ENCODE measurements around the gene GALNT8. TPM values are rescaled to one million over a fixed set of nuclear protein-coding genes. Genes with fewer than 3 reads are reported as not detected.

GALNT8 gene
- total RNA-seq, 1 experiment from 2014 or later = not detected

DNA sequence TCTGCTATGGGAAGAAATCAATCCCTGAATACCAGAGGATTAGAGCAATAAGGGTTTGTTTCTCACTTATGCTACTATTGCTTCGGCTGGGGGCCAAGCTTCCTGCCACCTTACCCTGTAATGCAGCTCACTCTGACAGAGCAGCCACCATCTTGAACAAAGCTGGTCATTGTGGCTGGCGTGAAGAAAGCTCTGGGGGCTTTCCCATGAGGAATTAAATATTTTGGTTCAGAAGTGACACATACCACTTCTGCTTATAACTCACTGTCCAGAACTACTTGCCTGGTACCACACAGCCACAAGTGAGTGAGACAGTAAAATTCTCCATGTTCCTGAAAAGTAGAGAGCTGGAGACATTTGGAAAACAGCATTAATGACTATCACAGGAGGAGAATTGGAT, 82.6 kb downstream of the GALNT8 start:
- ATAC-seq (no peak), DNase-seq (ENCODE audit: low read depth, low spot score) (no peak)
- CTCF ChIA-PET = no interaction called here
- BruUV-seq (replicated peaks) = no TSS peak
- TF ChIP-seq, protein P1, sequence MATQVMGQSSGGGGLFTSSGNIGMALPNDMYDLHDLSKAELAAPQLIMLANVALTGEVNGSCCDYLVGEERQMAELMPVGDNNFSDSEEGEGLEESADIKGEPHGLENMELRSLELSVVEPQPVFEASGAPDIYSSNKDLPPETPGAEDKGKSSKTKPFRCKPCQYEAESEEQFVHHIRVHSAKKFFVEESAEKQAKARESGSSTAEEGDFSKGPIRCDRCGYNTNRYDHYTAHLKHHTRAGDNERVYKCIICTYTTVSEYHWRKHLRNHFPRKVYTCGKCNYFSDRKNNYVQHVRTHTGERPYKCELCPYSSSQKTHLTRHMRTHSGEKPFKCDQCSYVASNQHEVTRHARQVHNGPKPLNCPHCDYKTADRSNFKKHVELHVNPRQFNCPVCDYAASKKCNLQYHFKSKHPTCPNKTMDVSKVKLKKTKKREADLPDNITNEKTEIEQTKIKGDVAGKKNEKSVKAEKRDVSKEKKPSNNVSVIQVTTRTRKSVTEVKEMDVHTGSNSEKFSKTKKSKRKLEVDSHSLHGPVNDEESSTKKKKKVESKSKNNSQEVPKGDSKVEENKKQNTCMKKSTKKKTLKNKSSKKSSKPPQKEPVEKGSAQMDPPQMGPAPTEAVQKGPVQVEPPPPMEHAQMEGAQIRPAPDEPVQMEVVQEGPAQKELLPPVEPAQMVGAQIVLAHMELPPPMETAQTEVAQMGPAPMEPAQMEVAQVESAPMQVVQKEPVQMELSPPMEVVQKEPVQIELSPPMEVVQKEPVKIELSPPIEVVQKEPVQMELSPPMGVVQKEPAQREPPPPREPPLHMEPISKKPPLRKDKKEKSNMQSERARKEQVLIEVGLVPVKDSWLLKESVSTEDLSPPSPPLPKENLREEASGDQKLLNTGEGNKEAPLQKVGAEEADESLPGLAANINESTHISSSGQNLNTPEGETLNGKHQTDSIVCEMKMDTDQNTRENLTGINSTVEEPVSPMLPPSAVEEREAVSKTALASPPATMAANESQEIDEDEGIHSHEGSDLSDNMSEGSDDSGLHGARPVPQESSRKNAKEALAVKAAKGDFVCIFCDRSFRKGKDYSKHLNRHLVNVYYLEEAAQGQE (IDR thresholded peaks at IDR 0.05; ENCODE audit: insufficient read depth in 1 of 2, low read depth in 2 of 2, low read length in 1 of 2) = no peak
- TF ChIP-seq, protein P2, sequence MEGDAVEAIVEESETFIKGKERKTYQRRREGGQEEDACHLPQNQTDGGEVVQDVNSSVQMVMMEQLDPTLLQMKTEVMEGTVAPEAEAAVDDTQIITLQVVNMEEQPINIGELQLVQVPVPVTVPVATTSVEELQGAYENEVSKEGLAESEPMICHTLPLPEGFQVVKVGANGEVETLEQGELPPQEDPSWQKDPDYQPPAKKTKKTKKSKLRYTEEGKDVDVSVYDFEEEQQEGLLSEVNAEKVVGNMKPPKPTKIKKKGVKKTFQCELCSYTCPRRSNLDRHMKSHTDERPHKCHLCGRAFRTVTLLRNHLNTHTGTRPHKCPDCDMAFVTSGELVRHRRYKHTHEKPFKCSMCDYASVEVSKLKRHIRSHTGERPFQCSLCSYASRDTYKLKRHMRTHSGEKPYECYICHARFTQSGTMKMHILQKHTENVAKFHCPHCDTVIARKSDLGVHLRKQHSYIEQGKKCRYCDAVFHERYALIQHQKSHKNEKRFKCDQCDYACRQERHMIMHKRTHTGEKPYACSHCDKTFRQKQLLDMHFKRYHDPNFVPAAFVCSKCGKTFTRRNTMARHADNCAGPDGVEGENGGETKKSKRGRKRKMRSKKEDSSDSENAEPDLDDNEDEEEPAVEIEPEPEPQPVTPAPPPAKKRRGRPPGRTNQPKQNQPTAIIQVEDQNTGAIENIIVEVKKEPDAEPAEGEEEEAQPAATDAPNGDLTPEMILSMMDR (IDR thresholded peaks at IDR 0.05) = no peak
- TF ChIP-seq POLR2AphosphoS5 (IDR thresholded peaks at IDR 0.05; ENCODE audit: low read depth, low read length) (no peak), SIN3A (IDR thresholded peaks at IDR 0.05; ENCODE audit: borderline replicate concordance, insufficient read depth, low read depth, low read length) (no peak), TCF7L2 (IDR thresholded peaks at IDR 0.05; ENCODE audit: low read depth, low read length) (no peak)
- no peaks in the 10 kb centered on the region for H3K36me3 ChIP-seq (ENCODE audit: control insufficient read depth, insufficient read depth, low read length)
- in situ Hi-C loops (cut with HindIII; ENCODE audit: low pct_unique_long_range_greater_than_20kb, low sequenced_read_pairs) = no loop called here
- peaks cover 8% of the 10 kb centered on the region for H3K27me3 ChIP-seq (ENCODE audit: control insufficient read depth, insufficient read depth, low read length)
- H3K27ac ChIP-seq (ENCODE audit: low read length) = no peak overlapping the region
- no peak overlapping the region for H3K4me3 ChIP-seq (ENCODE audit: low read depth in 2 of 2, low read length in 2 of 2)
- intact Hi-C loops (cut with micrococcal nuclease; ENCODE audit: unreplicated experiment) = no loop called here
- H3K4me1 ChIP-seq (ENCODE audit: control insufficient read depth, insufficient read depth, low read length) = no peaks in the 10 kb centered on the region
- POLR2A ChIA-PET = no interaction called here
- H3K9me3 ChIP-seq (ENCODE audit: control insufficient read depth, insufficient read depth, low read depth, low read length) = no peaks in the 10 kb centered on the region

DNA sequence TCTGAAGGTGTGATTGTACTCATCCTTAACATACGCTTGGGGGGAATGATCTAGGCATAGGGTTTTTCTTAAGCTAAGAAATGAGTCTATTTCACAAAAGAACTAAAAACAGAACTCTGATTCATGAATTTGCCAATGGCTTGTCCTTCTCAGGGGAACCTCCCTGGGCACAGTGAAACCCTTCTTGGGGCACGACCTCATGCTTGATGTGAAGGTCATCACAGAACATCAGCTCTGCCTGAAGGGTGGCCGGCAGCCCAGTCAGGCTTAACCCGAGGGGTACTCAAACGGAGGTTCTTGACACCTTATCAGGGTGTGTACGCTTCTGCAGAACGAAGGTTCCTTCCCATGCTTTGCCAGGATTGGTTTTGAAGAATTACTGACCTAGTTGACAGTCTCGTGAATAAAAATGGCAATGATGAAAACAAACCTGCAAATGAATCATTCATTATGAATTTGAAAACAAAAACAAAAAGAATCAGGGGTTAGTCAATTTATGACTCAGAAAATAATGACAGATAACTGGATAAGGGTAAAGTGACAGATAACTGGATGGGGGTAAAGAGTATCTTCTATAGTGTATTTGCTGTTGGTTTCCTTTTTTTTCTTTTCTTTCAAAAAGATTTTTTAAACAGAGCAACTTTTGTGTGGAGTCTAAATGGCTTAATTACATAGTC, 86.4 kb downstream of the GALNT8 start:
- TF ChIP-seq SIN3A (IDR thresholded peaks at IDR 0.05; ENCODE audit: borderline replicate concordance, insufficient read depth, low read depth, low read length) (no peak), POLR2AphosphoS5 (IDR thresholded peaks at IDR 0.05; ENCODE audit: low read depth, low read length) (no peak), TCF7L2 (IDR thresholded peaks at IDR 0.05; ENCODE audit: low read depth, low read length) (no peak)
- TF ChIP-seq, protein P2 (IDR thresholded peaks at IDR 0.05) = no peak
- TF ChIP-seq, protein P1 (IDR thresholded peaks at IDR 0.05; ENCODE audit: insufficient read depth in 1 of 2, low read depth in 2 of 2, low read length in 1 of 2) = no peak
- in situ Hi-C loops (cut with HindIII; ENCODE audit: low pct_unique_long_range_greater_than_20kb, low sequenced_read_pairs) (no loop called here), intact Hi-C loops (cut with micrococcal nuclease; ENCODE audit: unreplicated experiment) (no loop called here)
- CTCF ChIA-PET = no interaction called here
- Histone ChIP-seq H3K36me3 (ENCODE audit: control insufficient read depth, insufficient read depth, low read length) (no peaks in the 10 kb centered on the region), H3K27ac (ENCODE audit: low read length) (no peak overlapping the region), H3K27me3 (ENCODE audit: control insufficient read depth, insufficient read depth, low read length) (peaks cover 2% of the 10 kb centered on the region; the same call in 1 of the 2 replicates), H3K4me1 (ENCODE audit: control insufficient read depth, insufficient read depth, low read length) (no peaks in the 10 kb centered on the region), H3K9me3 (ENCODE audit: control insufficient read depth, insufficient read depth, low read depth, low read length) (no peaks in the 10 kb centered on the region), H3K4me3 (ENCODE audit: low read depth in 2 of 2, low read length in 2 of 2) (no peak overlapping the region)
- POLR2A ChIA-PET = no interaction called here
- DNase-seq (ENCODE audit: low read depth, low spot score) (no peak), ATAC-seq (no peak)
- no TSS peak for BruUV-seq (replicated peaks)
